ENCODE data around the gene KRTAP21-3. TPM values are rescaled to one million over a fixed set of nuclear protein-coding genes. Genes with fewer than 3 reads are reported as not detected.
"Not testable (repeated sequence)": the region's sequence is repeated elsewhere in the genome, so short reads cannot be mapped to it uniquely, and the experiment has no call there.

Gene KRTAP21-3
- not detected in 2 replicates for total RNA-seq

- intact Hi-C loops (cut with micrococcal nuclease), result loop anchor here (1.0 to 10.0 kb wide), 5 partner anchors 414 to 1646 kb away; partner anchors contain the start of gene CCT8
These were observed at the start of gene KRTAP21-3 for GRCh38 chr21:30718239-30718909. TSS of gene KRTAP21-3 (minus strand) at chr21:30718777. CDS start at chr21:30718759, 18 bp downstream.

- intact Hi-C loops (cut with micrococcal nuclease), result no loop called here
These were observed 42.2 kb upstream of the KRTAP21-3 start for GRCh38 chr21:30760776-30761175.

GRCh38 chr21:30758306-30758705, 39.7 kb upstream of the KRTAP21-3 start:
- intact Hi-C loops (cut with micrococcal nuclease), result no loop called here

GRCh38 chr21:30755328-30755727, 36.8 kb upstream of the KRTAP21-3 start, which contains the start of gene KRTAP21-1:
TSS of gene KRTAP21-1 (minus strand) at chr21:30755428. CDS start at chr21:30755378, 50 bp downstream.
- intact Hi-C loops (cut with micrococcal nuclease), result not testable (repeated sequence)

- intact Hi-C loops (cut with micrococcal nuclease), result no loop called here
These were observed 28.6 kb upstream of the KRTAP21-3 start, which contains the start of gene KRTAP21-2 for GRCh38 chr21:30747159-30747558. TSS of gene KRTAP21-2 (minus strand) at chr21:30747259. CDS start at chr21:30747202, 57 bp downstream.

- intact Hi-C loops (cut with micrococcal nuclease), result no loop called here
These were observed 21.9 kb upstream of the KRTAP21-3 start for GRCh38 chr21:30740462-30740861.

GRCh38 chr21:30733026-30733425, 14.4 kb upstream of the KRTAP21-3 start:
- intact Hi-C loops (cut with micrococcal nuclease), result no loop called here

GRCh38 chr21:30726726-30727125, 8.1 kb upstream of the KRTAP21-3 start:
- intact Hi-C loops (cut with micrococcal nuclease), result no loop called here

GRCh38 chr21:30719401-30719800, 824 bp upstream of the KRTAP21-3 start:
- intact Hi-C loops (cut with micrococcal nuclease), result loop anchor here (5.0 to 10.0 kb wide), 3 partner anchors 465 to 1647 kb away; partner anchors contain the start of gene CCT8

- intact Hi-C loops (cut with micrococcal nuclease), result loop anchor here (1.0 to 10.0 kb wide), 4 partner anchors 39 to 1645 kb away; partner anchors contain the start of gene CCT8
These were observed 1.5 kb downstream of the KRTAP21-3 start for GRCh38 chr21:30717105-30717504.

- intact Hi-C loops (cut with micrococcal nuclease), result loop anchor here (5.0 to 10.0 kb wide), 3 partner anchors 470 to 1643 kb away; partner anchors contain the start of gene CCT8
These were observed 3.6 kb downstream of the KRTAP21-3 start for GRCh38 chr21:30714946-30715345.

- intact Hi-C loops (cut with micrococcal nuclease), result loop anchor here (10.0 kb wide), 2 partner anchors 470 to 640 kb away; no protein-coding TSS in a partner anchor
These were observed 4.1 kb downstream of the KRTAP21-3 start for GRCh38 chr21:30714456-30714855.

GRCh38 chr21:30713766-30714165, 4.8 kb downstream of the KRTAP21-3 start:
- intact Hi-C loops (cut with micrococcal nuclease), result loop anchor here (10.0 kb wide), 2 partner anchors 471 to 641 kb away; no protein-coding TSS in a partner anchor

GRCh38 chr21:30710499-30710898, 8.1 kb downstream of the KRTAP21-3 start:
- intact Hi-C loops (cut with micrococcal nuclease), result loop anchor here (10.0 kb wide), 2 partner anchors 474 to 644 kb away; no protein-coding TSS in a partner anchor

GRCh38 chr21:30707409-30707808, 11.2 kb downstream of the KRTAP21-3 start:
- intact Hi-C loops (cut with micrococcal nuclease), result no loop called here

GRCh38 chr21:30695956-30696355, 22.6 kb downstream of the KRTAP21-3 start:
- intact Hi-C loops (cut with micrococcal nuclease), result no loop called here

- intact Hi-C loops (cut with micrococcal nuclease), result no loop called here
These were observed 28.8 kb downstream of the KRTAP21-3 start for GRCh38 chr21:30689822-30690221.

- intact Hi-C loops (cut with micrococcal nuclease), result no loop called here
These were observed 34.1 kb downstream of the KRTAP21-3 start for GRCh38 chr21:30684506-30684905.

GRCh38 chr21:30680586-30680985, 38.0 kb downstream of the KRTAP21-3 start:
- intact Hi-C loops (cut with micrococcal nuclease), result no loop called here

- intact Hi-C loops (cut with micrococcal nuclease), result no loop called here
These were observed 41.8 kb downstream of the KRTAP21-3 start for GRCh38 chr21:30676737-30677136.

- intact Hi-C loops (cut with micrococcal nuclease), result no loop called here
These were observed 44.3 kb downstream of the KRTAP21-3 start for GRCh38 chr21:30674312-30674711.

GRCh38 chr21:30672985-30673650, 45.5 kb downstream of the KRTAP21-3 start:
- intact Hi-C loops (cut with micrococcal nuclease), result no loop called here
